K562 (cell line): ENCODE measurements around the gene S100A3. TPM values are rescaled to one million over a fixed set of nuclear protein-coding genes. Genes with fewer than 3 reads are reported as not detected.

Source experiments
- CREB5 ChIP-seq: fragments of 250-450 bp; sonication (Bioruptor Pico); IDR thresholded peaks from 2 replicates; pipeline ENCODE4 v1.5.0; 2020; ENCODE audit warnings: mild to moderate bottlenecking
- HSF4 ChIP-seq: fragments of 250-450 bp; sonication (Bioruptor Pico); IDR thresholded peaks from 2 replicates; pipeline ENCODE4 v2.1.2; 2022; ENCODE audit warnings: mild to moderate bottlenecking, moderate library complexity, borderline replicate concordance
- MBD1 ChIP-seq: fragments of 250-450 bp; sonication (Bioruptor Pico); IDR thresholded peaks from 2 replicates; pipeline ENCODE4 v1.8.0; 2022; ENCODE audit warnings: inconsistent platforms
- MGA ChIP-seq: fragments of 450-650 bp; IDR thresholded peaks from 2 replicates; pipeline ENCODE4 v1.6.1; 2016; ENCODE audit warnings: mild to moderate bottlenecking, moderate library complexity
- NR1H2 ChIP-seq: sonication (generic); formaldehyde crosslinking; IDR thresholded peaks from 2 replicates; pipeline ENCODE4 v1.4.0; 2020; ENCODE audit warnings: mild to moderate bottlenecking, missing genetic modification reagents
- PYGO2 ChIP-seq: fragments of 450-650 bp; IDR thresholded peaks from 2 replicates; pipeline ENCODE4 v1.6.1; 2016; ENCODE audit warnings: mild to moderate bottlenecking, missing genetic modification characterization, moderate library complexity, missing compliant biosample characterization
- TAF9B ChIP-seq: fragments of 450-650 bp; IDR thresholded peaks from 2 replicates; pipeline ENCODE4 v1.6.1; 2018; ENCODE audit warnings: mild to moderate bottlenecking; ENCODE audit not compliant: partially characterized antibody
- TFAM ChIP-seq: fragments of 250-450 bp; sonication (Bioruptor Pico); conservative IDR thresholded peaks from 2 replicates; pipeline ENCODE4 v1.5.0; 2021; ENCODE audit warnings: mild to moderate bottlenecking, moderate library complexity
- ZC3H11A ChIP-seq: IDR thresholded peaks from 2 replicates; pipeline ENCODE4 v1.6.1; 2012; ENCODE audit warnings: low read depth, low read length, improper control_type of control experiment
- ZNF124 ChIP-seq: sonication (generic); formaldehyde crosslinking; IDR thresholded peaks from 2 replicates; pipeline ENCODE4 v1.8.1; 2022; ENCODE audit warnings: missing genetic modification reagents
- polyA plus RNA-seq, 8 experiments: library from polyadenylated mRNA; depleted of rRNA in 4 of 8; stranded (reverse) in 5 of 8; unstranded in 3 of 8; fragments of >200 nt; fragmentation: Nextera tagmentation in 2 of 8; fragmentation: Illumina TruSeq in 1 of 8; extraction: Ambion mirVana in 2 of 8; extraction: Trizol in 1 of 8; gene quantifications; 2 replicates each; pipeline versions ENCODE4 v1.2.1 to v1.2.3, GENCODE V29; 2011 to 2014; ENCODE audit warnings: inconsistent platforms in 1 of 8, missing spikeins in 1 of 8
- total RNA-seq, 7 experiments: library from RNA; depleted of rRNA in 6 of 7; stranded (reverse); fragments of >200 nt in 6 of 7; fragmentation: Illumina TruSeq in 2 of 7; extraction: Trizol in 2 of 7; gene quantifications; 2 replicates each; pipeline versions ENCODE4 v1.2.1 to v1.2.3, GENCODE V29; 2011 to 2021; ENCODE audit warnings: low replicate concordance in 1 of 7

Gene S100A3
- total and polyA plus RNA-seq, 9 of the 15 experiments (the other 6 are each of a cell fraction or from before 2014, with no cell fraction given), result 0.08 to 1.7 (median 0.18) TPM; not detected in 4

GRCh38 chr1:153509729-153510354, 39.2 kb downstream of the S100A3 start (continued):
- TF ChIP-seq MBD1 (CRISPR knock-in tag) (no peak), MGA (no peak), TFAM (CRISPR knock-in tag) (no peak), CREB5 (no peak), NR1H2 (CRISPR knock-in tag) (no peak), TAF9B (no peak), ZC3H11A (no peak), HSF4 (CRISPR knock-in tag) (no peak), PYGO2 (tag) (no peak), ZNF124 (no peak)
